ENCODE measurements around the gene ZNF566. TPM values are rescaled to one million over a fixed set of nuclear protein-coding genes. Genes with fewer than 3 reads are reported as not detected.
A peak's percentile ranks its signal among the peaks of the same experiment; 100 is the strongest.

The ZNF566 gene
- total and polyA plus RNA-seq, 2 donors (not counting 3 experiments of a cell fraction or from before 2014, with no cell fraction given) = 4.7 to 8.5 TPM

- CTCF ChIA-PET = no interaction called here
- dilution Hi-C loops (cut with MboI; ENCODE audit: extremely low pct_ligation_motif_present, low sequenced_read_pairs) = no loop called here
- H3K36me3 ChIP-seq (ENCODE audit: control insufficient read depth in 2 of 2, extremely low read depth in 1 of 2, insufficient read depth in 2 of 2, low read length in 2 of 2) = no peaks in the 10 kb centered on the region
- H3K9me1 ChIP-seq (replicated peaks; ENCODE audit: control insufficient read depth, extremely low read depth, insufficient read depth, low read length) = no peaks in the 10 kb centered on the region
- peaks cover 6% of the 10 kb centered on the region for H3K79me2 ChIP-seq (ENCODE audit: control insufficient read depth, insufficient read depth, low read length)
- POLR2A ChIA-PET = no interaction called here
- BruUV-seq (replicated peaks) = TSS peak; percentile 37
- intact Hi-C loops (cut with micrococcal nuclease) = loop anchor here (10.0 kb wide), 1 partner anchor 273 kb away; the partner anchor contains the start of genes ZNF146 and ZNF565
- H3K9me3 ChIP-seq (replicated peaks; ENCODE audit: control insufficient read depth, insufficient read depth, low read length) = no peaks in the 10 kb centered on the region
- FAIRE-seq (peak; percentile 54), DNase-seq (ENCODE audit: low read depth, low spot score) (no peak)
- peaks cover 8% of the 10 kb centered on the region for H3K4me1 ChIP-seq (ENCODE audit: control insufficient read depth, extremely low read depth, insufficient read depth, low read length)
- peak overlapping the region; percentile 63 for H2AFZ ChIP-seq (ENCODE audit: low read depth, low read length)
- no peaks in the 10 kb centered on the region for H3K27me3 ChIP-seq (ENCODE audit: control insufficient read depth in 2 of 2, insufficient read depth in 2 of 2, low read length in 2 of 2)
- TF ChIP-seq MYC (IDR thresholded peaks at IDR 0.05; ENCODE audit: low read depth, low read length) = no peak
- TF ChIP-seq POLR2A (IDR thresholded peaks at IDR 0.05; ENCODE audit: low read depth, low read length) = no peak
- H3K4me2 ChIP-seq (ENCODE audit: insufficient read depth, low read length) = peak overlapping the region; percentile 19
- H3K4me3 ChIP-seq (replicated peaks in 1 of 3; ENCODE audit: insufficient read depth in 1 of 3, low read depth in 1 of 3, low read length in 3 of 3) = peak overlapping the region in 2 of 3 experiments; percentile 77 to 80
- H3K9ac ChIP-seq (replicated peaks; ENCODE audit: extremely low read depth, insufficient read depth, low read length) = peak overlapping the region; percentile 88
- no peaks in the 10 kb centered on the region for H4K20me1 ChIP-seq (replicated peaks; ENCODE audit: control insufficient read depth, extremely low read depth, insufficient read depth, low read length)
- H3K27ac ChIP-seq (ENCODE audit: insufficient read depth, low read depth, low read length) = no peak overlapping the region
These were observed 1.1 kb downstream of the ZNF566 start for GRCh38 chr19:36488118-36488845.

GRCh38 chr19:36483653-36484052, 5.7 kb downstream of the ZNF566 start:
- no peak overlapping the region for H3K4me2 ChIP-seq (ENCODE audit: insufficient read depth, low read length)
- no peaks in the 10 kb centered on the region for H4K20me1 ChIP-seq (replicated peaks; ENCODE audit: control insufficient read depth, extremely low read depth, insufficient read depth, low read length)
- no TSS peak for BruUV-seq (replicated peaks)
- CTCF ChIA-PET = interaction anchor here (0.5 kb wide), 1 partner anchor 292 kb away, joined by 3 read pairs; no protein-coding TSS in a partner anchor
- intact Hi-C loops (cut with micrococcal nuclease) (loop anchor here (10.0 kb wide), 1 partner anchor 269 kb away; the partner anchor contains the start of genes ZNF146 and ZNF565), dilution Hi-C loops (cut with MboI; ENCODE audit: extremely low pct_ligation_motif_present, low sequenced_read_pairs) (no loop called here)
- no peak overlapping the region for H3K9ac ChIP-seq (replicated peaks; ENCODE audit: extremely low read depth, insufficient read depth, low read length)
- no peak overlapping the region for H2AFZ ChIP-seq (ENCODE audit: low read depth, low read length)
- no peak overlapping the region for H3K27ac ChIP-seq (ENCODE audit: insufficient read depth, low read depth, low read length)
- H3K9me3 ChIP-seq (replicated peaks; ENCODE audit: control insufficient read depth, insufficient read depth, low read length) = no peaks in the 10 kb centered on the region
- H3K4me1 ChIP-seq (ENCODE audit: control insufficient read depth, extremely low read depth, insufficient read depth, low read length) = peaks cover under 1% of the 10 kb centered on the region
- DNase-seq (ENCODE audit: low read depth, low spot score) (no peak), FAIRE-seq (no peak)
- no peak for TF ChIP-seq FOS (IDR thresholded peaks at IDR 0.05; ENCODE audit: borderline replicate concordance, insufficient read depth, low read length)
- no peak for TF ChIP-seq CTCF (IDR thresholded peaks at IDR 0.05; ENCODE audit: extremely low read depth in 1 of 2, insufficient read depth in 1 of 2, low read depth in 1 of 2, low read length in 2 of 2)
- no peak for TF ChIP-seq MYC (IDR thresholded peaks at IDR 0.05; ENCODE audit: low read depth, low read length)
- TF ChIP-seq, protein P1, sequence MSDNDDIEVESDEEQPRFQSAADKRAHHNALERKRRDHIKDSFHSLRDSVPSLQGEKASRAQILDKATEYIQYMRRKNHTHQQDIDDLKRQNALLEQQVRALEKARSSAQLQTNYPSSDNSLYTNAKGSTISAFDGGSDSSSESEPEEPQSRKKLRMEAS (IDR thresholded peaks at IDR 0.05; ENCODE audit: insufficient read depth, insufficient read length) = no peak
- TF ChIP-seq GATA2 (IDR thresholded peaks at IDR 0.05; ENCODE audit: insufficient read depth, insufficient read length, low read depth, low read length) = no peak
- TF ChIP-seq EZH2 (IDR thresholded peaks at IDR 0.05; ENCODE audit: borderline replicate concordance, low read depth, low read length, severe bottlenecking) = no peak
- H3K4me3 ChIP-seq (replicated peaks in 1 of 3; ENCODE audit: insufficient read depth in 1 of 3, low read depth in 1 of 3, low read length in 3 of 3) = no peak overlapping the region
- POLR2A ChIA-PET = interaction anchor here (1.0 kb wide), 1 partner anchor 103 kb away, joined by 7 read pairs; no protein-coding TSS in a partner anchor
- H3K36me3 ChIP-seq (ENCODE audit: control insufficient read depth in 2 of 2, extremely low read depth in 1 of 2, insufficient read depth in 2 of 2, low read length in 2 of 2) = no peaks in the 10 kb centered on the region
- H3K9me1 ChIP-seq (replicated peaks; ENCODE audit: control insufficient read depth, extremely low read depth, insufficient read depth, low read length) = no peaks in the 10 kb centered on the region
- no peaks in the 10 kb centered on the region for H3K27me3 ChIP-seq (ENCODE audit: control insufficient read depth in 2 of 2, insufficient read depth in 2 of 2, low read length in 2 of 2)
- peaks cover 3% of the 10 kb centered on the region for H3K79me2 ChIP-seq (ENCODE audit: control insufficient read depth, insufficient read depth, low read length)
